HG02840 (cell line): ENCODE measurements around the gene FUT1.
"Not testable (repeated sequence)": the region's sequence is repeated elsewhere in the genome, so short reads cannot be mapped to it uniquely, and the experiment has no call there.

Experiments
- ATAC-seq: cut with Tn5 transposase; IDR thresholded peaks from one replicate; pipeline ENCODE4 v1.9.1; 2021; ENCODE audit warnings: mild to moderate bottlenecking, moderate library complexity, moderate number of reproducible peaks; ENCODE audit not compliant: unreplicated experiment, low FRiP score

Gene FUT1

DNA sequence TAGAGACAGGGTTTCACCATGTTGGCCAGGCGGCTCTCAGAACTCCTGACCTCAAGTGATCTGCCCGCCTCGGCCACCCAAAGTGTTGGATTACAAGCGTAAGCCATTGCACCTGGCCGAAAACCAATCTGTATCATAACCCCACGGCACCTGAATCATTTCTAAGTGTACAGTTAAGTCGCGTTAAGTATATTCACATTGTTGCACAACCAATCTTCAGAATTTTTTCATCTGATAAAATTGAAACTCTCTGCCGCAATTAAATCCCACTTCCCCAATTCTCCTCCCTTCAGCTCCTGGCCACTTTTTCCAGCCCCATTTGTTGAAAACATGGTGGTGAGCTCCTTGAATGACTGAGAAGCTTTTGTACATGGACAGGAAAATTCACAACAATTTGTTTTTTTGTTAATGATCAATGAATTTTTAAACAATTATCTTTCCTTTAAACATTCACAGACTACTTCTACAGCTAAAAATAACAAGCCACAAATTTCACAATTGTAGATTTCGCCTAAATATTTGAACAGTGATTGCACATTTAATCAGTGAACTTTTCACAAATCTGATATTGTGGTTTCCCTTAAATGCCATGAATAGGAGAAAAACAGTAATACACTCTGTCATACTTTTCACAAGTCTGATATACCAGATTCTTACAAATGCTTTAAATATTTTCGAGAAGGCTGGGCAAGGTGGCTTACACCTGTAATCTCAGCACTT lies 16.7 kb upstream of the FUT1 start:
- no peak for ATAC-seq

DNA sequence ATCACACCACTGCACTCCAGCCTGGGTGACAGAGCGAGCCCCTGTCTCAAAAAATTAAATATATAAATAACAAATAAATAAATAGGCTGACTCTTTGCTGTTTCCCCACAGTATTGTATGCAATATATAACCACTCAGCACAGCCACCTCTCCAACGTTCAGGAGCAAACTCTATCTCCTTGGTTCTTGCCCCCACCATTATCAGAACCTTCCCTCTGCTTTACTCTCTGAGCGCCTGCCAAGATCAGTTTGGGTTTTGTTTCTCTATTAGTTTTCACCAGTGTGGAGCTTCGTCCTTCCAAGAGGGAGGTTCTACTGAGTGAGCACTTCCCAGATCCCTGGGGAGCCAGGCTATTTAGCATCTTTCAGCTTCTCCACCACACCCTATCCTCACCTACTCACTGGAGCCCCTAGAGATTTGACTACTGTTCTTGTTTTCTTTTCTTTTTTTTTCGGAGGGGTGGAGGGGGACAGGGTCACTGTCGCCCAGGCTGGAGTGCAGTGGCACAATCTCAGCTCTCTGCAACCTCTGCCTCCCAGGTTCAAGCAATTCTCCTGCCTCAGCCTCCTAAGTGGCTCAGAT lies 15.8 kb upstream of the FUT1 start:
- ATAC-seq: not testable (repeated sequence)

GRCh38 chr19:48765816-48766215 lies 13.4 kb upstream of the FUT1 start:
- ATAC-seq: not testable (repeated sequence)

GRCh38 chr19:48760504-48761205 lies 8.2 kb upstream of the FUT1 start:
- no peak for ATAC-seq

DNA sequence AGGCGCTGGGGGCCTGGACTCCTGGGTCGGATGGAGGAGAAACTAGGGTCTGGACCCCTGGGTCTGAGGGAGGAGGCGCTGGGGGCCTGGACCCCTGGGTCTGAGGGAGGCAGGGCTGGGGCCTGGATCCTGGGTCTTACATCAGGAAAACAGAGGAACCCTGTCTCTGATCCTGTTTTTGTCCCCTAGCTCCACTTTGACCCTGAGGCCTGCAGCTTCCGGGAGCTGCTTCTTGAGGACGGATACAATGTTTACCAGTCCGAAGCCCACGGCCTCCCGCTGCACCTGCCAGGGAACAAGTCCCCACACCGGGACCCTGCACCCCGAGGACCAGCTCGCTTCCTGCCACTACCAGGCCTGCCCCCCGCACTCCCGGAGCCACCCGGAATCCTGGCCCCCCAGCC lies 5.3 kb upstream of the FUT1 start:
- ATAC-seq: no peak

- no peak for ATAC-seq
These were observed 4.7 kb upstream of the FUT1 start for GRCh38 chr19:48757089-48757675.

GRCh38 chr19:48756686-48757085 lies 4.2 kb upstream of the FUT1 start:
- no peak for ATAC-seq

GRCh38 chr19:48756212-48756611 lies 3.8 kb upstream of the FUT1 start:
- no peak for ATAC-seq

DNA sequence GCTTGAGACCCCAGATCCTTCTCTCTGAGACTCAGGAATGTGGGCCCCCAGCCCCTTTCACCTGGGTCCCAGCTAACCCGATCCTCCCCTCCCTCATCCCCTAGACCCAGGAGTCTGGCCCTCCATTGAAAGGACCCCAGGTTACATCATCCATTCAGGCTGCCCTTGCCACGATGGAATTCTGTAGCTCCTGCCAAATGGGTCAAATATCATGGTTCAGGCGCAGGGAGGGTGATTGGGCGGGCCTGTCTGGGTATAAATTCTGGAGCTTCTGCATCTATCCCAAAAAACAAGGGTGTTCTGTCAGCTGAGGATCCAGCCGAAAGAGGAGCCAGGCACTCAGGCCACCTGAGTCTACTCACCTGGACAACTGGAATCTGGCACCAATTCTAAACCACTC lies 3.3 kb upstream of the FUT1 start:
- ATAC-seq: no peak

DNA sequence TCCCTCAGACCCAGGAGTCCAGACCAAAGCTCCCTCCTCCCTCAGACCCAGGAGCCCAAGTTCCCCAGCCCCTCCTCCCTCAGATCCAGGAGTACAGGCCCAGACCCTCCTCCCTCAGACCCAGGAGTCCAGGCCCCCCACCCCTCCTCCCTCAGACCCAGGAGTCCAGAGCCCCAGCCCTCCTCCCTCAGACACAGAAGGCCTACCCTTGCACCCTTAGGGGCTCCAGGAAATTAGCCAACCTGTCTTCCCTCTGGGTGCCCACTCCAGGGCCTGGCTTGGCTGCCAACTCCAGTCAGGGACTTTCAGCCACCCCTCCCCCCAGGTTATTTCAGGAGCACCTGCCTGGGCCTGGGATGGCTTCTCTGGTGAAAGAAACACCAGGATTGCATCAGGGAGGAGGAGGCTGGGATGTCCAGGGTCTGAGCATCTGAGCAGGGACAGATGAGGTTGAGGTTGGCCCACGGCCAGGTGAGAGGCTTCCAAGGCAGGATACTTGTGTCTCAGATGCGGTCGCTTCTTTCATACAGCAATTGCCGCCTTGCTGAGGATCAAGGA lies 2.7 kb upstream of the FUT1 start, which contains the start of gene FGF21:
Gene FGF21, plus strand, starts transcription at position 441 of the 558 bp plus-strand sequence. CDS start 713 bp downstream, outside the sequence.
- ATAC-seq: no peak

DNA sequence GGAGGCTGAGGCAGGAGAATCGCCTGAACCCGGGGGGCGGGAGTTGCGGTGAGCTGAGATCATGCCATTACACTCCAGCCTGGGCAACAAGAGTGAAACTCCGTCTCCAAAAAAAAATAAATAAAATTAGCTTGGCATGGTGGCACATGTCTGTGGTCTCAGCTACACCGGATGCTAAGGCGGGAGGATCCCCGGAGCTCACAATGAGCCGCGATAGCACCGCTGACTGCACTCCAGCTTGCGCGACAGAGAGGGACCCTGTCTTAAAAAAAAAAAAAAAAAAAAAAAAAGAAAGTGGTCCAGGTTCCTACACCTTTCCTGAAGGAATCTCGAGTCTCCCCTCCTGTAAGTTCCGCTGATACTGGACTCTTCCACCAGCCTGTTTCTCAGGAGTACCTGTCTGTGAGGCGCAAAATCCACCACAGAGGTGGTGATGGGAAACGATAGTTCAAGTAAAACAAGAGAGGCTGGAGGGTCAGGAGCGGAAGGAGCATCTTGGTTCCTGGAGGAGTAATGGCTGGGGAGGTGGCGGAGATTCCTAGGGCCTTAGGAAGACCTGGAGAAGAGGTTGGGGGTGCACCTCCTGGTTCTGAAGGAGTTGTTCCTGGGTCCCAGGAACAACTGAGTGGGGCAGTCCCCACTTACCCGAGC lies 471 bp downstream of the FUT1 start:
- ATAC-seq: no peak

DNA sequence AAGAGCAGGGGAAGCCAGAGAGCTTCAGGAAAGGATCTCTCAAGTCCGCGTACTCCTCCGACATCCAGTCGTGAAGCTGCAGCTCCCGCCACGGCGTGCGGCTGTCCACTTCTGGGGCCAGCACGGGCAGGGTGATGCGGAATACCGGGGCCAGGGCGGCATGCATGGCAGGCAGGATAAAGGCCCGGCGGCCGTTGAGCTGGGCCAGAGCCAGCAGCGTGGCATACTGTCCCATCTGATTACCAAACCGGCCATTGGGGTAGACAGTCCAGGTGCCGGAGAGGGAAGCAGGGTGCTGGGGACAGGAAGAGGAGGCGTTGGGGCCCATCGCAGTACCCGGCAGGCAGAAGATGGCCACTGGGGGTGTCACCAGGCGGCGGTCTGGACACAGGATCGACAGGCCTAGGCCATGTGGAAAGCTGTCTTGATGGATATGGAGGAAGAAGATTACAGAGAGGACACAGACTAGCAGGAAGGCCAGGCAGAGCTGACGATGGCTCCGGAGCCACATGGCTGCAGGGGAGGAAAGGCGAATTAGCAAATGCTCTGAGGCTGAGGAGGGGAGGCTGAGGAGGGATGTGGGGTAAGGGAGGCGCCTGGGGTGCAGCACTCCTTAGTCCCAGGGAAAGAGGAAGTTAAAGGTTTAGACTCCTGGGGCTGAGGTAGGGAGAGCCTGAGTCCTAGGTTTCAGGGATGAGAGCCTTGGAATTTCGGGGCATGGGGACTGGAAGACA lies 1.5 kb downstream of the FUT1 start:
- no peak for ATAC-seq

- no peak for ATAC-seq
These were observed 2.1 kb downstream of the FUT1 start for GRCh38 chr19:48750351-48750750.

- ATAC-seq: no peak
These were observed 2.8 kb downstream of the FUT1 start for GRCh38 chr19:48749571-48750198.

DNA sequence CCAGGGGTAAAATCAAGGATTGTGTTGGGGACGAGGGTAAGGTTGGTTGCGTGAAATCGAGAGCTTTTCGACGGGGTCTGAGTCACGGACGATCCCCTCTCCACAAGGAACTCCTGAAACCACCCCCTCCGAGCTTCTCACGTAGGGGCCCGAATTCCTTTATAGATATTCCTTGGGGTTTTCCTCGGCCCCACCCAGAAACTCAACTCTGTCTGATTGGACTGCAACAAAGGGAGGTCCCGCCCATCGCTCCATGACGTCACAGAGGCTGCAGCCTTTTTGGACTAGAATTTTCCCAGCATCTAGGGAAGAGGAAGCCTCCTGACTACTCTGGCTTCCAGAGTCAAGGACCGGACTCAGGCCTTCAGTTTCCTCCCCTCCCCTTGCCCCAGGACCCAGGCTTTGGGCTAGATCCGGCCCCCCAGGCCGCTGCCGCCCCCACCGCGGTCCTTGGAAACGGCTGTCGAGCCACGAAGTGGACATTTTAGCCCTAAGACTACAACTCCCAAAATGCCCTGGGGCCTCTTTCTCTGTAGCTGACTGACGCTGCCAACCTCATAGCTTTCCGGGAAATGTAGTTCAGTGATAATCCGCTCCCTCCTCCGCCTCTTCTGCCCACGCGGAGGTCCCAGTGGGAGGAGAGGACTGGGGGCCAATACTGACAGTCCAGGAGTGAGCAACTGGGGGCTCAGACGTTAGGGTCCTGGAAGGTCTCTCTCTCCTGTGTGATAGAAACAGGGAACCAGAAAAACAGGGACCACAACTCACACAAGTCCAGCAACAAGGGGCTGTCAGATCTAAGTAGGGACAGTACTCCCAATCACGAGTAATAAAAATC lies 5.5 kb downstream of the FUT1 start, which contains the start of gene IZUMO1:
Gene IZUMO1, minus strand, starts transcription at position 172 of the 838 bp plus-strand sequence. CDS start 1,050 bp downstream, outside the sequence.
- no peak for ATAC-seq

GRCh38 chr19:48746110-48746509 lies 6.3 kb downstream of the FUT1 start:
- no peak for ATAC-seq

GRCh38 chr19:48745208-48745995 lies 7.0 kb downstream of the FUT1 start:
- no peak for ATAC-seq
